ENCODE results near the gene IAH1. TPM values are rescaled to one million over a fixed set of nuclear protein-coding genes. Genes with fewer than 3 reads are reported as not detected.

IAH1 gene
- total RNA-seq, 1 donor from 2014 or later, result 31.1 TPM

GRCh38 chr2:9467687-9468086, 6.7 kb upstream of the IAH1 start:
- Histone ChIP-seq H3K9ac (ENCODE audit: low read length) (no peak overlapping the region), H3K36me3 (ENCODE audit: insufficient read depth, low read length) (peaks cover 15% of the 10 kb centered on the region), H3K27me3 (ENCODE audit: insufficient read depth, low read length) (no peaks in the 10 kb centered on the region), H3K9me3 (ENCODE audit: insufficient read depth, low read depth, low read length) (no peaks in the 10 kb centered on the region), H2AFZ (ENCODE audit: low read depth, low read length) (no peak overlapping the region), H3K4me2 (ENCODE audit: low read length) (no peak overlapping the region), H3K4me1 (ENCODE audit: insufficient read depth, low read length) (peaks cover 8% of the 10 kb centered on the region), H3K79me2 (ENCODE audit: insufficient read depth, low read length) (no peaks in the 10 kb centered on the region), H4K20me1 (ENCODE audit: insufficient read depth, low read length) (no peaks in the 10 kb centered on the region), H3K4me3 (ENCODE audit: insufficient read depth, low read depth, low read length) (no peak overlapping the region), H3K27ac (ENCODE audit: low read depth, low read length) (no peak overlapping the region)
- Mint-ChIP-seq H3K27ac (ENCODE audit: unreplicated experiment) (no peak overlapping the region), H3K36me3 (ENCODE audit: low read depth, unreplicated experiment) (peaks cover 12% of the 10 kb centered on the region), H3K4me1 (ENCODE audit: low read depth, unreplicated experiment) (peaks cover 10% of the 10 kb centered on the region), H3K4me3 (ENCODE audit: unreplicated experiment) (no peak overlapping the region), H3K27me3 (ENCODE audit: low read depth, unreplicated experiment) (no peaks in the 10 kb centered on the region), H3K9me3 (ENCODE audit: unreplicated experiment) (no peaks in the 10 kb centered on the region)
- DNase-seq (ENCODE audit: low read depth) (no peak), FAIRE-seq (no peak)
- TF ChIP-seq EZH2 (IDR thresholded peaks at IDR 0.05; ENCODE audit: insufficient read depth, low read length) (no peak), CTCF (IDR thresholded peaks at IDR 0.05; ENCODE audit: insufficient read depth, low read depth, low read length) (no peak)

- DNase-seq (ENCODE audit: low read depth) (no peak), FAIRE-seq (no peak)
- TF ChIP-seq CTCF (IDR thresholded peaks at IDR 0.05; ENCODE audit: insufficient read depth, low read depth, low read length) (no peak), EZH2 (IDR thresholded peaks at IDR 0.05; ENCODE audit: insufficient read depth, low read length) (no peak)
- Mint-ChIP-seq H3K36me3 (ENCODE audit: low read depth, unreplicated experiment) (peaks cover 20% of the 10 kb centered on the region), H3K4me1 (ENCODE audit: low read depth, unreplicated experiment) (peaks cover 6% of the 10 kb centered on the region), H3K4me3 (ENCODE audit: unreplicated experiment) (no peak overlapping the region), H3K27ac (ENCODE audit: unreplicated experiment) (no peak overlapping the region), H3K9me3 (ENCODE audit: unreplicated experiment) (no peaks in the 10 kb centered on the region), H3K27me3 (ENCODE audit: low read depth, unreplicated experiment) (no peaks in the 10 kb centered on the region)
- peaks cover 7% of the 10 kb centered on the region for H3K36me3 ChIP-seq (ENCODE audit: insufficient read depth, low read length)
- H3K4me1 ChIP-seq (ENCODE audit: insufficient read depth, low read length), result peaks cover 11% of the 10 kb centered on the region
- no peak overlapping the region for H2AFZ ChIP-seq (ENCODE audit: low read depth, low read length)
- peaks cover 11% of the 10 kb centered on the region for H3K79me2 ChIP-seq (ENCODE audit: insufficient read depth, low read length)
- H3K27me3 ChIP-seq (ENCODE audit: insufficient read depth, low read length), result no peaks in the 10 kb centered on the region
- no peak overlapping the region for H3K27ac ChIP-seq (ENCODE audit: low read depth, low read length)
- no peak overlapping the region for H3K9ac ChIP-seq (ENCODE audit: low read length)
- H4K20me1 ChIP-seq (ENCODE audit: insufficient read depth, low read length), result peaks cover 2% of the 10 kb centered on the region
- no peak overlapping the region for H3K4me3 ChIP-seq (ENCODE audit: insufficient read depth, low read depth, low read length)
- H3K4me2 ChIP-seq (ENCODE audit: low read length), result no peak overlapping the region
- H3K9me3 ChIP-seq (ENCODE audit: insufficient read depth, low read depth, low read length), result no peaks in the 10 kb centered on the region
Observed at GRCh38 chr2:9471206-9471605, 3.1 kb upstream of the IAH1 start.

- H3K4me1 ChIP-seq (ENCODE audit: insufficient read depth, low read length), result peaks cover 11% of the 10 kb centered on the region
- no peaks in the 10 kb centered on the region for H3K27me3 ChIP-seq (ENCODE audit: insufficient read depth, low read length)
- Mint-ChIP-seq H3K4me3 (ENCODE audit: unreplicated experiment) (peak overlapping the region; percentile 5), H3K4me1 (ENCODE audit: low read depth, unreplicated experiment) (peaks cover 11% of the 10 kb centered on the region), H3K27me3 (ENCODE audit: low read depth, unreplicated experiment) (no peaks in the 10 kb centered on the region), H3K36me3 (ENCODE audit: low read depth, unreplicated experiment) (peaks cover 25% of the 10 kb centered on the region), H3K9me3 (ENCODE audit: unreplicated experiment) (no peaks in the 10 kb centered on the region), H3K27ac (ENCODE audit: unreplicated experiment) (no peak overlapping the region)
- H3K79me2 ChIP-seq (ENCODE audit: insufficient read depth, low read length), result peaks cover 24% of the 10 kb centered on the region
- peaks cover 7% of the 10 kb centered on the region for H3K36me3 ChIP-seq (ENCODE audit: insufficient read depth, low read length)
- no peak overlapping the region for H3K4me3 ChIP-seq (ENCODE audit: insufficient read depth, low read depth, low read length)
- H3K4me2 ChIP-seq (ENCODE audit: low read length), result no peak overlapping the region
- FAIRE-seq, result no peak
- peaks cover 4% of the 10 kb centered on the region for H4K20me1 ChIP-seq (ENCODE audit: insufficient read depth, low read length)
- H3K9ac ChIP-seq (ENCODE audit: low read length), result no peak overlapping the region
- DNase-seq (ENCODE audit: low read depth), result no peak
- H3K27ac ChIP-seq (ENCODE audit: low read depth, low read length), result no peak overlapping the region
- TF ChIP-seq CTCF (IDR thresholded peaks at IDR 0.05; ENCODE audit: insufficient read depth, low read depth, low read length) (no peak), EZH2 (IDR thresholded peaks at IDR 0.05; ENCODE audit: insufficient read depth, low read length) (no peak)
- H3K9me3 ChIP-seq (ENCODE audit: insufficient read depth, low read depth, low read length), result no peaks in the 10 kb centered on the region
- H2AFZ ChIP-seq (ENCODE audit: low read depth, low read length), result no peak overlapping the region
Observed at GRCh38 chr2:9472511-9472910, 1.8 kb upstream of the IAH1 start.

Measured in astrocyte (in vitro differentiated cells and primary cell).